ENCODE results near the gene CD300LG.

CD300LG gene

DNA sequence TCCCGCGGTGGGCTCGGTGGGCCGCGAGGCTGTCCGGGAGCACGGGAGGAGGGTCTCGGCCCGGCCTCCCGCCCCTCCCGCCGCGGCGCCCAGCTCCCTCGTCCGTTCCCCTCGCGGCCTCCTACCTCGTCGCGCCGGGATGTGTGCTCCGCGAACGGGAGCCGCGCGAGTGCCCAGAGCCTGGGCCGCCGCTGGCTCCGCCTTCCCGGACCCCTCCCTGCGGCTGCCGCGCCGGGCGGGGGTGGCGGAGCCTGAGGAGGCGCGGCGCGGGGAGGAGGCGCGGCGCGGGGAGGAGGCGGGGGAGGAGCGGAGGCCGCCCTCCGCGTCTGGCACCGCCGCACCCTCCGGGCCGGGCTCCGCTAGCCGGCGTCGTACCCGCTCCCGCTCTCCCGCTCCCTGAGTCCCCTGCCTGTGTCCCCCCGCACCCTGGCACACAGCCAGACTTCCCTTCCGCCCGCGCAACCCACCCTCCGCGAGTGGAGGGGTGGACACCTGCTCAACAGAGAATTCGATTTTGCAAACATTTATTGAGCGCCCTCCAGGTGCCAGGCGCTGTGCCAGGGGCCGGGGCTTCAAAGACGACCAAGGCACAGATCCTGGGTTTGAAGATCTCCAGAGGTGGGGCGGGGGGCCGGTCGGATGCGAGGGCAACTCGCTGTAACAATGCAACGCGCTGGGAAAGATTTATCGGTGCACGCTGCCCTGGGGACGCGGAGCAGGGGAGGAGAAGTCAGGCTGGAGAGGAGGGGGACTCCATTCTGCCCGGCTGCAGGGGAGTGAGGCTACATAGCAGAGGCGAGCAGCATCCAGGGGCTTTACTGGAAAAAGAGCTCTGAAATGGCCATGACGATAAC lies 13.8 kb upstream of the CD300LG start, which contains the start of gene MPP3:
Gene MPP3, minus strand, starts transcription at position 171 of the 854 bp plus-strand sequence. CDS start 1,240 bp downstream, outside the sequence.
- TF ChIP-seq TAF1 (IDR thresholded peaks at IDR 0.05; ENCODE audit: borderline replicate concordance, insufficient read depth, low read length) = no peak
- TF ChIP-seq FOXP2 (optimal IDR thresholded peaks at IDR 0.05; ENCODE audit: borderline replicate concordance, extremely low read depth, extremely low read length, insufficient read depth) = peak; percentile 84
- peak; percentile 57; the same call in 1 of the 2 replicates for TF ChIP-seq POLR2AphosphoS5 (IDR thresholded peaks at IDR 0.05; ENCODE audit: low read depth, low read length)

DNA sequence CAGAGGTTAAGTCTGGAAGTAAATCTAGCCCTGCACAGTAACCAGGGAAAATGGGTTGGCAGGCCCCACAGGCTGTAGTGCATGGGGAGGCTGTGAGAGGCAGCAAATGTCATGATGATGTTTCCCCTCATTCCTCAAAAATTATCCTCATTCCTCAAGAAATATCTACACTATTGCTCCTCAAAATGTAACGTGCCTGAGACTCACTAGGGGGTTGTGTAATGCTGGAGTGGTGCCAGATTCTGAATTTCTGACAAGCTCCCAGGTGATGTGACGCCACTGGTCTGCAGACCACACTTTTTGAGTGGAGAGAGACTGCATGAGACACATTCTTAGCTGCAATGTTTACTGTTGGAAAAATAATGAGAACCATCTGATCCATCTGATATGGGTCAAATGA lies 12.9 kb upstream of the CD300LG start:
- TF ChIP-seq SIN3A (IDR thresholded peaks at IDR 0.05; ENCODE audit: borderline replicate concordance, insufficient read depth, low read length) (no peak), POLR2AphosphoS5 (IDR thresholded peaks at IDR 0.05; ENCODE audit: low read depth, low read length) (no peak), FOXP2 (optimal IDR thresholded peaks at IDR 0.05; ENCODE audit: borderline replicate concordance, extremely low read depth, extremely low read length, insufficient read depth) (no peak), TAF1 (IDR thresholded peaks at IDR 0.05; ENCODE audit: borderline replicate concordance, insufficient read depth, low read length) (no peak)
- TF ChIP-seq, protein P1, sequence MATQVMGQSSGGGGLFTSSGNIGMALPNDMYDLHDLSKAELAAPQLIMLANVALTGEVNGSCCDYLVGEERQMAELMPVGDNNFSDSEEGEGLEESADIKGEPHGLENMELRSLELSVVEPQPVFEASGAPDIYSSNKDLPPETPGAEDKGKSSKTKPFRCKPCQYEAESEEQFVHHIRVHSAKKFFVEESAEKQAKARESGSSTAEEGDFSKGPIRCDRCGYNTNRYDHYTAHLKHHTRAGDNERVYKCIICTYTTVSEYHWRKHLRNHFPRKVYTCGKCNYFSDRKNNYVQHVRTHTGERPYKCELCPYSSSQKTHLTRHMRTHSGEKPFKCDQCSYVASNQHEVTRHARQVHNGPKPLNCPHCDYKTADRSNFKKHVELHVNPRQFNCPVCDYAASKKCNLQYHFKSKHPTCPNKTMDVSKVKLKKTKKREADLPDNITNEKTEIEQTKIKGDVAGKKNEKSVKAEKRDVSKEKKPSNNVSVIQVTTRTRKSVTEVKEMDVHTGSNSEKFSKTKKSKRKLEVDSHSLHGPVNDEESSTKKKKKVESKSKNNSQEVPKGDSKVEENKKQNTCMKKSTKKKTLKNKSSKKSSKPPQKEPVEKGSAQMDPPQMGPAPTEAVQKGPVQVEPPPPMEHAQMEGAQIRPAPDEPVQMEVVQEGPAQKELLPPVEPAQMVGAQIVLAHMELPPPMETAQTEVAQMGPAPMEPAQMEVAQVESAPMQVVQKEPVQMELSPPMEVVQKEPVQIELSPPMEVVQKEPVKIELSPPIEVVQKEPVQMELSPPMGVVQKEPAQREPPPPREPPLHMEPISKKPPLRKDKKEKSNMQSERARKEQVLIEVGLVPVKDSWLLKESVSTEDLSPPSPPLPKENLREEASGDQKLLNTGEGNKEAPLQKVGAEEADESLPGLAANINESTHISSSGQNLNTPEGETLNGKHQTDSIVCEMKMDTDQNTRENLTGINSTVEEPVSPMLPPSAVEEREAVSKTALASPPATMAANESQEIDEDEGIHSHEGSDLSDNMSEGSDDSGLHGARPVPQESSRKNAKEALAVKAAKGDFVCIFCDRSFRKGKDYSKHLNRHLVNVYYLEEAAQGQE (IDR thresholded peaks at IDR 0.05; ENCODE audit: insufficient read depth in 1 of 2, low read depth in 2 of 2, low read length in 2 of 2) = no peak

DNA sequence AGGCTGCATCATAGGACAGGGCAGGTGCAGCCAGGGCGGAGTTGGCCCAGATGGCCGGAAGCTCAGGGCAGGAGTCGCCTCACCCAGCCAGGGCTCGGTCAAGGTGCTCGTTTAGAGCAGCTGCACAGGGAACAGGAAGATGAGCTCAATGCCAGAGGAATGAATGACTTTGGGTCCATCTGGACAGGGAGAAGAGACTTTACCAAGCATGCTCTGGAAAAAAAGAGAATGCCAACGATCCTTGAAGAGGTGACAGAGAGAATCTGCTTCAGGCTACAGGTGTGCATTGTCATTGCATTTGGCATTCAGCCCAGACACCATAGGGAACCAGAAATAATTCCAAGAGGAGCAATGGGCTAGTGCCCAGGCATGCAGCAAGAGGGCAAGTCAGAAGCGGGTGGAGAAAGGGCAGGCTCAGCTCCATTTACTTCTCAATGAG lies 7.3 kb upstream of the CD300LG start:
- TF ChIP-seq TAF1 (IDR thresholded peaks at IDR 0.05; ENCODE audit: borderline replicate concordance, insufficient read depth, low read length) (no peak), FOXP2 (optimal IDR thresholded peaks at IDR 0.05; ENCODE audit: borderline replicate concordance, extremely low read depth, extremely low read length, insufficient read depth) (no peak), POLR2AphosphoS5 (IDR thresholded peaks at IDR 0.05; ENCODE audit: low read depth, low read length) (no peak)
- TF ChIP-seq, protein P1 (IDR thresholded peaks at IDR 0.05; ENCODE audit: insufficient read depth in 1 of 2, low read depth in 2 of 2, low read length in 2 of 2) = no peak

DNA sequence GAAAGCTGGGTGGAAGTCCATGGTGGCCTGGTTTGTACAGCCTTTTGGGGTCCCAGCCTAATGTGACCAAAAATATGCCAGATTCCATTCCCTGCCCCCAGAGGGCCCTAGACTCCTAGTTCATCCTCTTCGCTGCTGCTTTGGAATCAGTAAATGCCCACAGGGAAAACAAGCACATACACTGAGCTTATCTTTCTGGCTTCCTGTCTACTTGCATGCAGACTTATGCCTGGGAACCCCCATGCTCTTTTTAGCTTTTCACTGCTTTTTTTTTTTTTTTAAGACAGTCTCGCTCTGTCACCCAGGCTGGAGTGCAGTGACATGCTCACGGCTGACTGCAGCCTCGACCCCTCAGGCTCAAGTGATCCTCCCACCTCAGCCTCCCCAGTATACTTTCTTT lies 6.2 kb upstream of the CD300LG start:
- TF ChIP-seq, protein P1 (IDR thresholded peaks at IDR 0.05; ENCODE audit: insufficient read depth in 1 of 2, low read depth in 2 of 2, low read length in 2 of 2) = peak in 1 of 2 experiments; percentile 16; a peak in 1 of 4 replicates
- no peak for TF ChIP-seq FOXP2 (optimal IDR thresholded peaks at IDR 0.05; ENCODE audit: borderline replicate concordance, extremely low read depth, extremely low read length, insufficient read depth)

DNA sequence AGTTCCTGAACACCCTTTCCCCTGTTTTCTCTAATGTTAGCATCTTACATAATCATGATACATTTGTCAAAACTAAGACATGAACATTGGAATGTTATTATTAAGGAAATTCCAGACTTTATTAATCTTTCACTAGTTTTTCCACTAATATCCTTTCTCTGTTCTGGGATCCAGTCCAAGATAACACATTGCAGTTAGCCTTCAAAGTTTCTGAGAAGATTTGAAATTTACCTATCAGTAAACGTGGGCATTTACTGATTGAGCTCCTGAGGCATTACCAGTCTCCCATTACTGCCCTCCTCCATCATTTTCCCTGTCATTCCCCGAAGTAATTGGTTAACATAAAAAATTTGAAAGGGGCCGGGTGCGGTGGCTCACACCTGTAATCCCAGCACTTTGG lies 5.7 kb upstream of the CD300LG start:
- TF ChIP-seq FOXP2 (optimal IDR thresholded peaks at IDR 0.05; ENCODE audit: borderline replicate concordance, extremely low read depth, extremely low read length, insufficient read depth) (no peak), TAF1 (IDR thresholded peaks at IDR 0.05; ENCODE audit: borderline replicate concordance, insufficient read depth, low read length) (no peak), SIN3A (IDR thresholded peaks at IDR 0.05; ENCODE audit: borderline replicate concordance, insufficient read depth, low read length) (no peak), POLR2AphosphoS5 (IDR thresholded peaks at IDR 0.05; ENCODE audit: low read depth, low read length) (no peak)
- TF ChIP-seq, protein P1 (IDR thresholded peaks at IDR 0.05; ENCODE audit: insufficient read depth in 1 of 2, low read depth in 2 of 2, low read length in 2 of 2) = no peak

All from PFSK-1 (cell line).